Transverse colon (tissue), 4 donors: ENCODE measurements around the gene CALN1.

Source experiments
- POLR2A ChIP-seq: fragments of 450-650 bp; IDR thresholded peaks from one replicate; pipeline ENCODE4 v1.6.1; 2016; ENCODE audit warnings: antibody characterized with exemption, mild to moderate bottlenecking, moderate library complexity
- POLR2AphosphoS5 ChIP-seq, 3 donors: sonication (generic); formaldehyde crosslinking; IDR thresholded peaks; one replicate each; pipeline ENCODE4 v1.6.1; 2016; ENCODE audit warnings: antibody characterized with exemption in 3 of 3
- TF ChIP-seq, protein P1 (sequence below), 5 experiments: fragments of 200-600 bp in 3 of 5; fragments of 450-650 bp in 2 of 5; sonication (generic) in 3 of 5; IDR thresholded peaks; 1 replicate in 2 of 5; 2 replicates in 3 of 5; pipeline ENCODE4 v1.5.1; 2016 to 2017; ENCODE audit warnings: antibody characterized with exemption in 5 of 5, inconsistent platforms in 3 of 5, mild to moderate bottlenecking in 2 of 5, moderate library complexity in 1 of 5

DNA sequence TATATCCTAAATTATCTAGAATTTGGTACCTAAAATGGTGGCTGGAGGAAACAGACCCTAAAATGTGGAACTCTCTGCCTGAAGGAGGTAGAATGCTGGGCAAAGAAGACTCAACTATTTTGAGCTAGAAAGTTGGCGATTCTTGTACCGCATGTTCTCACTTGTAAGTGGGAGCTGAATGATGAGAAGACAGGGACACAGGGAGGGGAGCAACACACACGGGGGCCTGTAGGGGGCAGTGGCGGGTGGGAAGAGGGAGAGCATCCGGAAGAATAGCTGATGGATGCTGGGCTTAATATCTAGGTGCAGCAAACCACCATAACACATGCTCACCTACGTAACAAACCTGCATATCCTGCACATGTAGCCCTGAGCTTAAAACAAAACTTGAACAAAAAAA lies 250.6 kb downstream of the CALN1 start:
- TF ChIP-seq POLR2AphosphoS5 (IDR thresholded peaks at IDR 0.05): no peak
- TF ChIP-seq POLR2A: no peak
- TF ChIP-seq, protein P1, sequence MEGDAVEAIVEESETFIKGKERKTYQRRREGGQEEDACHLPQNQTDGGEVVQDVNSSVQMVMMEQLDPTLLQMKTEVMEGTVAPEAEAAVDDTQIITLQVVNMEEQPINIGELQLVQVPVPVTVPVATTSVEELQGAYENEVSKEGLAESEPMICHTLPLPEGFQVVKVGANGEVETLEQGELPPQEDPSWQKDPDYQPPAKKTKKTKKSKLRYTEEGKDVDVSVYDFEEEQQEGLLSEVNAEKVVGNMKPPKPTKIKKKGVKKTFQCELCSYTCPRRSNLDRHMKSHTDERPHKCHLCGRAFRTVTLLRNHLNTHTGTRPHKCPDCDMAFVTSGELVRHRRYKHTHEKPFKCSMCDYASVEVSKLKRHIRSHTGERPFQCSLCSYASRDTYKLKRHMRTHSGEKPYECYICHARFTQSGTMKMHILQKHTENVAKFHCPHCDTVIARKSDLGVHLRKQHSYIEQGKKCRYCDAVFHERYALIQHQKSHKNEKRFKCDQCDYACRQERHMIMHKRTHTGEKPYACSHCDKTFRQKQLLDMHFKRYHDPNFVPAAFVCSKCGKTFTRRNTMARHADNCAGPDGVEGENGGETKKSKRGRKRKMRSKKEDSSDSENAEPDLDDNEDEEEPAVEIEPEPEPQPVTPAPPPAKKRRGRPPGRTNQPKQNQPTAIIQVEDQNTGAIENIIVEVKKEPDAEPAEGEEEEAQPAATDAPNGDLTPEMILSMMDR (IDR thresholded peaks at IDR 0.05): no peak
